ENCODE results near the gene STIP1. TPM values are rescaled to one million over a fixed set of nuclear protein-coding genes. Genes with fewer than 3 reads are reported as not detected.

Gene STIP1
- total RNA-seq, 1 donor from 2014 or later = 159 TPM

DNA sequence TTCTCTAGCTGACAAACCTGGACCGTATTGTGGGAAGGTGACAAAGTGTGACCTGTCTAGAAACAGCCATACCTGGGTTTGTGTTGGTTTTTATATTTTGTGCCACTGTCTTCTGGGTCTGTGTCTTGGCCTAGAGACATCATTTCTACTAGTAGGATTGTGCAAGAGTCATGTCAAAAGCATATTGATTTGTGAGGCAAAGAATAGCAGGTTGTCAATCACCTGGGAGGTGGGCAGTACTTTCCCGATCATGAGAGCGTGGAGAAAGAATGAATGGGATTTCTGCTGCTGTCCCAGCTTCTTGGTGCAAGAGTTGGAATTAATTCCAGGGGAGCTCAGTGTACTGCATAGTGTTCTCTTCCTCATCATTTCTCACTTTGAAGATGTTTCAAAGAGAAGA is 15.6 kb downstream of the STIP1 start:
- ATAC-seq (ENCODE audit: low read depth) (no peak), DNase-seq (no peak)
- TF ChIP-seq, protein P1, sequence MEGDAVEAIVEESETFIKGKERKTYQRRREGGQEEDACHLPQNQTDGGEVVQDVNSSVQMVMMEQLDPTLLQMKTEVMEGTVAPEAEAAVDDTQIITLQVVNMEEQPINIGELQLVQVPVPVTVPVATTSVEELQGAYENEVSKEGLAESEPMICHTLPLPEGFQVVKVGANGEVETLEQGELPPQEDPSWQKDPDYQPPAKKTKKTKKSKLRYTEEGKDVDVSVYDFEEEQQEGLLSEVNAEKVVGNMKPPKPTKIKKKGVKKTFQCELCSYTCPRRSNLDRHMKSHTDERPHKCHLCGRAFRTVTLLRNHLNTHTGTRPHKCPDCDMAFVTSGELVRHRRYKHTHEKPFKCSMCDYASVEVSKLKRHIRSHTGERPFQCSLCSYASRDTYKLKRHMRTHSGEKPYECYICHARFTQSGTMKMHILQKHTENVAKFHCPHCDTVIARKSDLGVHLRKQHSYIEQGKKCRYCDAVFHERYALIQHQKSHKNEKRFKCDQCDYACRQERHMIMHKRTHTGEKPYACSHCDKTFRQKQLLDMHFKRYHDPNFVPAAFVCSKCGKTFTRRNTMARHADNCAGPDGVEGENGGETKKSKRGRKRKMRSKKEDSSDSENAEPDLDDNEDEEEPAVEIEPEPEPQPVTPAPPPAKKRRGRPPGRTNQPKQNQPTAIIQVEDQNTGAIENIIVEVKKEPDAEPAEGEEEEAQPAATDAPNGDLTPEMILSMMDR (IDR thresholded peaks at IDR 0.05) = no peak
- H3K4me3 Mint-ChIP-seq = no peak overlapping the region
- no peaks in the 10 kb centered on the region for H3K27me3 Mint-ChIP-seq
- CTCF ChIA-PET = no interaction called here
- H3K27ac Mint-ChIP-seq = no peak overlapping the region
- peaks cover 26% of the 10 kb centered on the region for H3K4me1 Mint-ChIP-seq
- intact Hi-C loops (cut with micrococcal nuclease) = no loop called here
- no peaks in the 10 kb centered on the region for H3K9me3 Mint-ChIP-seq
- POLR2A ChIA-PET = interaction anchor here (1.0 to 1.1 kb wide), 2 partner anchors 10 to 13 kb away, joined by 3 to 5 read pairs; no protein-coding TSS in a partner anchor
- H3K36me3 Mint-ChIP-seq (ENCODE audit: low read depth) = peaks cover 81% of the 10 kb centered on the region

DNA sequence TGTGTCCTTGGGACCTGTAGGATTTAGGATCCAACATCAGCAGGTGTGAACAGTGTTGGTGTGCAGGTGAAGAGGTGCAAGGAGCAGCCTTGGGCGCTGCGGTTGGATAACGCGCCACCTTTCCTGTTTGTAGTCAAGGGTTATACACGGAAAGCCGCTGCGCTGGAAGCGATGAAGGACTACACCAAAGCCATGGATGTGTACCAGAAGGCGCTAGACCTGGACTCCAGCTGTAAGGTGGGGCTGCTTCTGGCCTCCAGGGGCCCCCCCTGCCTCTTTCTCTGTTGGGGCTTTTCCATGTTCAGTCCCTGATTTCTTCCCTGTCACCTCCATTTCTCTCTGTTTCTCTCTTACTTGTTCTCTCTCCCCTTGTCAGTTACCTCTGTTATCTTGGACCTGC is 17.0 kb downstream of the STIP1 start:
- peaks cover 71% of the 10 kb centered on the region for H3K36me3 Mint-ChIP-seq (ENCODE audit: low read depth)
- H3K4me1 Mint-ChIP-seq = peaks cover 31% of the 10 kb centered on the region
- no peaks in the 10 kb centered on the region for H3K27me3 Mint-ChIP-seq
- DNase-seq (no peak), ATAC-seq (ENCODE audit: low read depth) (no peak)
- TF ChIP-seq, protein P1 (IDR thresholded peaks at IDR 0.05) = no peak
- POLR2A ChIA-PET = no interaction called here
- CTCF ChIA-PET = interaction anchor here (3.5 to 6.1 kb wide), 2 partner anchors 100 to 152 kb away, joined by 25 to 147 read pairs; partner anchors contain the start of genes CATSPERZ and ESRRA
- H3K27ac Mint-ChIP-seq = no peak overlapping the region
- H3K4me3 Mint-ChIP-seq = no peak overlapping the region
- H3K9me3 Mint-ChIP-seq = no peaks in the 10 kb centered on the region
- intact Hi-C loops (cut with micrococcal nuclease) = no loop called here

DNA sequence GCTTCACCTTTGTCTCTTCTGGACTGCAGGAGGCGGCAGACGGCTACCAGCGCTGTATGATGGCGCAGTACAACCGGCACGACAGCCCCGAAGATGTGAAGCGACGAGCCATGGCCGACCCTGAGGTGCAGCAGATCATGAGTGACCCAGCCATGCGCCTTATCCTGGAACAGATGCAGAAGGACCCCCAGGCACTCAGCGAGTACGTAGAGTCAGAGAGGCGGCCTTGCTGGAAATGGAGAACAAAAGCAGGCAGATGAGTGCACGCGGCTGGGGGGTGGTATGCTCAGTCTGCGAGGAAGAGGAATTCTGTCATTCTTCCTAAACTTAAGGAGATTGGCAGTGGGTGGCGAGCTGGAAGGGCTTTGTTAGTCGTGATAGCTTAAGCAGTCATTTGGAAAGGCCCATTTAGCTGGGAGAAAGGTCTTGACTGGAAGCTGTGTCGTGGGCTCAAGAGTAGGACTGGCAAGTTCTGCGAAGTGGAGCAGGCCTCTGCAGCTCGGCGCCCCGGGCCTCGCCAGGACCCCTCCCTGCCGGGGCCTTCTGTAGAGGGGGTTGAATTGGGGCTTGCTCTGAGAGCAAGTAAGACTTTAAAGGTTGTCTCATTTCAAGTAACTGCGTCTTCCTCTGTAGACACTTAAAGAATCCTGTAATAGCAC is 17.6 kb downstream of the STIP1 start:
- DNase-seq (no peak), ATAC-seq (ENCODE audit: low read depth) (no peak)
- Mint-ChIP-seq H3K4me3 (no peak overlapping the region), H3K27ac (no peak overlapping the region), H3K4me1 (peaks cover 35% of the 10 kb centered on the region), H3K27me3 (no peaks in the 10 kb centered on the region), H3K9me3 (no peaks in the 10 kb centered on the region), H3K36me3 (ENCODE audit: low read depth) (peaks cover 67% of the 10 kb centered on the region)
- TF ChIP-seq, protein P1 (IDR thresholded peaks at IDR 0.05) = no peak
- intact Hi-C loops (cut with micrococcal nuclease) = loop anchor here (1.0 kb wide), 3 partner anchors 48 to 101 kb away; partner anchors contain the start of gene PLCB3
- ChIA-PET POLR2A (interaction anchor here (1.5 to 5.3 kb wide), 6 partner anchors 17 to 137 kb away, joined by 4 to 127 read pairs (median 44); partner anchors contain the start of genes BAD, CCDC88B, FKBP2 and PPP1R14B), CTCF (interaction anchor here (1.4 to 6.1 kb wide), 9 partner anchors 18 to 450 kb away, joined by 3 to 147 read pairs (median 14); partner anchors contain the start of genes CATSPERZ, ESRRA, NUDT22 and PPP1R14B)

DNA sequence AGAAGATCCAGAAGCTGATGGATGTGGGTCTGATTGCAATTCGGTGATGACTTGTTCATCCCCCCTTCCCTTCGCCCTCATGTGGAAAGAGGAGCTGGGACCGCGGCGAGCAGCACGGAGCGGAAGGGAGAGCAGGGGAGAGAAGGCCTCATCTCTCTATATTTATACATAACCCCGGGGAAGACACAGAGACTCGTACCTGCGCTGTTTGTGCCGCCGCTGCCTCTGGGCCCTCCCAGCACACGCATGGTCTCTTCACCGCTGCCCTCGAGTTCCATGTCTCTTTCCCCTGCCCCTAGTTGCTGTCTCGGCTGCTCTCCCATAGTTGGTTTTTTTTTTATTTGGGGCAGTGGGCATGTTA is 18.1 kb downstream of the STIP1 start:
- Mint-ChIP-seq H3K9me3 (no peaks in the 10 kb centered on the region), H3K4me3 (no peak overlapping the region), H3K4me1 (peaks cover 40% of the 10 kb centered on the region), H3K27me3 (no peaks in the 10 kb centered on the region), H3K36me3 (ENCODE audit: low read depth) (peaks cover 66% of the 10 kb centered on the region), H3K27ac (no peak overlapping the region)
- TF ChIP-seq, protein P1 (IDR thresholded peaks at IDR 0.05) = no peak
- ChIA-PET CTCF (interaction anchor here (0.8 to 6.1 kb wide), 21 partner anchors 8 to 450 kb away, joined by 3 to 147 read pairs (median 7); partner anchors contain the start of genes BAD, CATSPERZ, ESRRA and NUDT22), POLR2A (interaction anchor here (0.6 to 9.3 kb wide), 15 partner anchors 13 to 151 kb away, joined by 4 to 191 read pairs (median 8); partner anchors contain the start of genes BAD, CCDC88B, DNAJC4 and ESRRA)
- intact Hi-C loops (cut with micrococcal nuclease) = loop anchor here (1.0 kb wide), 3 partner anchors 47 to 100 kb away; partner anchors contain the start of gene PLCB3
- no peak for ATAC-seq (ENCODE audit: low read depth)
- no peak for DNase-seq

DNA sequence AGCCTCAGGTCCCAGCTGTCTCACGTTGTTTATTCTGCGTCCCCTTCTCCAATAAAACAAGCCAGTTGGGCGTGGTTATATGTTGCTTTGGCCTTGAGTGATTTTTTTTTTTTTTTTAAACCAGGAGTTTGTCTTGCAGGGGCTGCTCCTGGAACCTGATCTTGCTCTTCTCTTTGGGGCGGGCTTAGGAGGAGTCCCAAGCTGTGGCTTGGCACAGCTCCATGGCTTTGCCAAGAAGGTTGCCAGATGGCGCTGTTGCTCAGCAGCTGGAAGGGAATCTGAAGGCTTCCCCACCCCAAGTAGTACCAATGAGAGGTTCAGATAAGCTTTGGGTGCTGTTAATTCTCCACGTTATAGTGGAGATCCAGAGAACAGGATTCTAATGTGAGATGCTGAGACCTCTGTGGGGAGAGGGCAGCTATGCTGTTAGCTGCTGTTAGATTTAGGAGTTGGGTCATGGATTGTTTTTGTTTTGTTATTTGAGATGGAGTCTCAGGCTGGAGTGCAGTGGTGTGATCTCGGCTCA is 18.6 kb downstream of the STIP1 start:
- DNase-seq (peak; percentile 49), ATAC-seq (ENCODE audit: low read depth) (peak; percentile 22)
- POLR2A ChIA-PET = interaction anchor here (0.6 to 9.3 kb wide), 16 partner anchors 12 to 150 kb away, joined by 3 to 191 read pairs (median 8); partner anchors contain the start of genes BAD, CCDC88B, DNAJC4 and ESRRA
- H3K4me1 Mint-ChIP-seq = peaks cover 44% of the 10 kb centered on the region
- no peaks in the 10 kb centered on the region for H3K9me3 Mint-ChIP-seq
- peak overlapping the region; percentile 83 for H3K27ac Mint-ChIP-seq
- peaks cover 67% of the 10 kb centered on the region for H3K36me3 Mint-ChIP-seq (ENCODE audit: low read depth)
- peak overlapping the region; percentile 73 for H3K4me3 Mint-ChIP-seq
- CTCF ChIA-PET = interaction anchor here (0.8 to 6.1 kb wide), 24 partner anchors 8 to 449 kb away, joined by 3 to 147 read pairs (median 6); partner anchors contain the start of genes BAD, CATSPERZ, ESRRA and NUDT22
- TF ChIP-seq, protein P1 (IDR thresholded peaks at IDR 0.05) = no peak
- intact Hi-C loops (cut with micrococcal nuclease) = loop anchor here (1.0 kb wide), 3 partner anchors 47 to 100 kb away; partner anchors contain the start of gene PLCB3
- no peaks in the 10 kb centered on the region for H3K27me3 Mint-ChIP-seq
